Stomach (tissue), 9 donors: ENCODE measurements around the gene H2BW2. TPM values are rescaled to one million over a fixed set of nuclear protein-coding genes. Genes with fewer than 3 reads are reported as not detected.
"Not testable (repeated sequence)": the region's sequence is repeated elsewhere in the genome, so short reads cannot be mapped to it uniquely, and the experiment has no call there.

Experiments
- DNase-seq, 2 donors: peaks; one replicate each; pipeline versions ENCODE4 v3.0.0 to v3.0.0-alpha.2; 2013 to 2019
- H3K27ac ChIP-seq, 5 donors: fragments of 200-600 bp in 4 of 5; sonication (generic) in 4 of 5; one replicate each; pipeline ENCODE4 v1.5.1; 2013 to 2019; ENCODE audit warnings: mild to moderate bottlenecking in 1 of 5, moderate library complexity in 1 of 5
- H3K27me3 ChIP-seq, 3 donors: fragments of 200-600 bp; sonication (generic); one replicate each; pipeline ENCODE4 v1.5.1; 2017 to 2019; ENCODE audit warnings: mixed run types in 1 of 3
- H3K36me3 ChIP-seq, 4 donors: fragments of 200-600 bp; sonication (generic); 1 replicate in 3 of 4; 2 replicates in 1 of 4; pipeline ENCODE4 v1.5.1; 2016 to 2019
- H3K4me1 ChIP-seq, 4 donors: fragments of 200-600 bp; sonication (generic); one replicate each; pipeline ENCODE4 v1.5.1; 2016 to 2019
- H3K4me3 ChIP-seq, 4 donors: fragments of 200-600 bp; sonication (generic) in 3 of 4; one replicate each; pipeline ENCODE4 v1.5.1; 2016 to 2019; ENCODE audit warnings: mild to moderate bottlenecking in 1 of 4
- H3K9me3 ChIP-seq, 4 donors: fragments of 200-600 bp; sonication (generic); one replicate each; pipeline ENCODE4 v1.5.1; 2016 to 2019
- EP300 ChIP-seq: sonication (generic); formaldehyde crosslinking; IDR thresholded peaks from one replicate; pipeline ENCODE4 v1.6.1; 2017; ENCODE audit warnings: antibody characterized with exemption
- POLR2A ChIP-seq, 4 donors: fragments of 450-650 bp; IDR thresholded peaks; one replicate each; pipeline ENCODE4 v1.6.1; 2016; ENCODE audit warnings: antibody characterized with exemption in 4 of 4, control low read depth in 2 of 4, mild to moderate bottlenecking in 1 of 4, moderate library complexity in 1 of 4
- POLR2AphosphoS5 ChIP-seq, 3 donors: sonication (generic); formaldehyde crosslinking; IDR thresholded peaks; one replicate each; pipeline ENCODE4 v1.6.1; 2016; ENCODE audit warnings: antibody characterized with exemption in 3 of 3
- WGBS, 5 donors: extraction: QIAGEN DNeasy Blood & Tissue Kit in 3 of 5; methylation state at CpG; one replicate each; pipeline versions ENCODE4 v1.1.5 to v1.1.7; 2013 to 2018; 5-methylcytosine and 5-hydroxymethylcytosine counted together
- intact Hi-C: fragments of 100-400 bp; cut with DNase I; formaldehyde crosslinking; loops from one replicate; pipeline ENCODE4 v1.15.1; 2023; ENCODE audit warnings: low total_unique reads
- polyA plus RNA-seq, 3 donors: library from polyadenylated mRNA; stranded (reverse); fragments of 200-250 nt; gene quantifications; one replicate each; pipeline ENCODE4 v1.2.3, GENCODE V29; 2013
- total RNA-seq, 5 donors: library from RNA; depleted of rRNA; stranded (reverse); fragments of >200 nt; gene quantifications; one replicate each; pipeline versions ENCODE4 v1.1.0 to v1.2.3, GENCODE V29; 2014 to 2016
- TF ChIP-seq, protein P1 (sequence below), 7 experiments: fragments of 450-650 bp in 4 of 7; fragments of 200-600 bp in 3 of 7; sonication (generic) in 3 of 7; IDR thresholded peaks; one replicate each; pipeline ENCODE4 v1.5.1; 2016 to 2019; ENCODE audit warnings: antibody characterized with exemption in 7 of 7, control low read depth in 2 of 7, mild to moderate bottlenecking in 1 of 7
- donor health status: healthy with polysubstance abuse.
- donor health status: Bipolar disorder and iron deficiency.
- donor health status: healthy.

H2BW2 gene
- total and polyA plus RNA-seq, 8 donors = not detected

GRCh38 chrX:104013606-104014005 lies 26.1 kb upstream of the H2BW2 start, which contains the start of gene H2BW1:
Gene H2BW1 (minus strand): TSS chrX:104013708. CDS start chrX:104013576, 132 bp downstream.
- no peak within 1 kb of the TSS for H3K27ac ChIP-seq
- no peak for DNase-seq
- H3K36me3 ChIP-seq = no peaks in the 10 kb centered on the region
- peaks cover 0 to 6% (median 0%) of the 10 kb centered on the region in 4 donors for H3K9me3 ChIP-seq
- TF ChIP-seq, protein P1, sequence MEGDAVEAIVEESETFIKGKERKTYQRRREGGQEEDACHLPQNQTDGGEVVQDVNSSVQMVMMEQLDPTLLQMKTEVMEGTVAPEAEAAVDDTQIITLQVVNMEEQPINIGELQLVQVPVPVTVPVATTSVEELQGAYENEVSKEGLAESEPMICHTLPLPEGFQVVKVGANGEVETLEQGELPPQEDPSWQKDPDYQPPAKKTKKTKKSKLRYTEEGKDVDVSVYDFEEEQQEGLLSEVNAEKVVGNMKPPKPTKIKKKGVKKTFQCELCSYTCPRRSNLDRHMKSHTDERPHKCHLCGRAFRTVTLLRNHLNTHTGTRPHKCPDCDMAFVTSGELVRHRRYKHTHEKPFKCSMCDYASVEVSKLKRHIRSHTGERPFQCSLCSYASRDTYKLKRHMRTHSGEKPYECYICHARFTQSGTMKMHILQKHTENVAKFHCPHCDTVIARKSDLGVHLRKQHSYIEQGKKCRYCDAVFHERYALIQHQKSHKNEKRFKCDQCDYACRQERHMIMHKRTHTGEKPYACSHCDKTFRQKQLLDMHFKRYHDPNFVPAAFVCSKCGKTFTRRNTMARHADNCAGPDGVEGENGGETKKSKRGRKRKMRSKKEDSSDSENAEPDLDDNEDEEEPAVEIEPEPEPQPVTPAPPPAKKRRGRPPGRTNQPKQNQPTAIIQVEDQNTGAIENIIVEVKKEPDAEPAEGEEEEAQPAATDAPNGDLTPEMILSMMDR (IDR thresholded peaks at IDR 0.05) = no peak
- TF ChIP-seq POLR2A (IDR thresholded peaks at IDR 0.05) = no peak
- TF ChIP-seq EP300 = no peak
- no peak for TF ChIP-seq POLR2AphosphoS5 (IDR thresholded peaks at IDR 0.05)
- WGBS, 5 donors = 89 to 99% (median 91%) methylated on average over 15 to 20 of the region's 20 CpGs
- peaks cover 0 to 49% (median 0%) of the 10 kb centered on the region in 3 donors for H3K27me3 ChIP-seq
- intact Hi-C loops = no loop called here
- no peak within 1 kb of the TSS for H3K4me3 ChIP-seq
- no peaks in the 10 kb centered on the region for H3K4me1 ChIP-seq

GRCh38 chrX:104015576-104015975 lies 24.2 kb upstream of the H2BW2 start:
- H3K9me3 ChIP-seq, H3K4me1 ChIP-seq, H3K4me3 ChIP-seq, DNase-seq, intact Hi-C loops, H3K27ac ChIP-seq, H3K36me3 ChIP-seq: not testable (repeated sequence)
- 62 to 76% (median 67%) methylated on average over 8 of the region's 8 CpGs for WGBS, 5 donors
- peaks cover 0 to 50% (median 0%) of the 10 kb centered on the region in 3 donors for H3K27me3 ChIP-seq

DNA sequence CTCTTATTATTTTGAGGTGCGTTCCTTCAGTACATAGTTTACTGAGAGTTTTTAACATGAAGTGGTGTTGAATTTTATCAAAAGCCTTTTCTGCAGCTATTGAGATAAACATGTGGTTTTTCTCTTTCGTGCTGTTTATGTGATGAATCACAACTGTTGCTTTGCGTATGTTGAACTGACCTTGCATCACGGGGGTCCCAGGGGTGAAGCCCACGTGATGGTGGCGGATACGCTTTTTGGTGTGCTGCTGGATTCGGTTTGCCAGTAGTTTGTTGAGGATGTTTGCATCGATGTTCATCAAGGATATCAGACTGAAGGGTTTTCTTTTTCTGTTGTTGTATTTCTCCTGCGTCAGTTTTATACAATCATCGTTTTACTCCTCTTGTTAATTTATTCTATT lies 21.6 kb upstream of the H2BW2 start:
- peaks cover 0 to 10% (median 7%) of the 10 kb centered on the region in 4 donors for H3K9me3 ChIP-seq
- no peak for DNase-seq
- peaks cover 0 to 58% (median 0%) of the 10 kb centered on the region in 3 donors for H3K27me3 ChIP-seq
- H3K27ac ChIP-seq = no peak overlapping the region
- H3K4me3 ChIP-seq = no peak overlapping the region
- H3K4me1 ChIP-seq = no peaks in the 10 kb centered on the region
- WGBS, 5 donors = 70 to 82% (median 76%) methylated on average over 11 of the region's 11 CpGs
- no peaks in the 10 kb centered on the region for H3K36me3 ChIP-seq
- intact Hi-C loops = no loop called here
- TF ChIP-seq EP300 = no peak

DNA sequence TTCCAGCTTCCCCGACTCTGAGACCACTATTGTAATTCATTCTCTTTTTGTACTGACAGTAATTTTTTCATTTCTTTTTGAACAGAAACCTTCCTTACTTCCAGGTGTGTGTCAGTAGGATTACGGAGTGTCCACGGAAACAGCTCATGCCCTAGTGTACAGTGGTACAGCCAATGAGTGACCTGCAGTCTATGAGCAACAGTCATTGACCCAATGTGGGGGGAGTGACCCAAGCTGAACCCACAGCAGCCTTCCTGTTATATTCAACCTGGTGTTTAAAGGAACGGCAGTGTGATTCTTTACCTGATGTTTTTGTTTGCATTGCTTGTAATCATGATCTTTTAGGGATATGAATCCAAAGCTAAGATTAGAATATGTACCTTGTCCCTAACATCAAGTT lies 1.2 kb downstream of the H2BW2 start:
- intact Hi-C loops = no loop called here

GRCh38 chrX:104045642-104046041 lies 5.9 kb downstream of the H2BW2 start:
- Histone ChIP-seq H3K4me1 (no peaks in the 10 kb centered on the region), H3K27ac (no peak overlapping the region), H3K27me3 (peaks cover 0 to 44% (median 3%) of the 10 kb centered on the region in 3 donors), H3K4me3 (no peak overlapping the region), H3K36me3 (no peaks in the 10 kb centered on the region), H3K9me3 (no peaks in the 10 kb centered on the region)
- WGBS, 5 donors = 74 to 91% (median 81%) methylated on average over 5 of the region's 5 CpGs
- intact Hi-C loops = no loop called here
- no peak for DNase-seq
- TF ChIP-seq EP300 (no peak), POLR2A (IDR thresholded peaks at IDR 0.05) (no peak), POLR2AphosphoS5 (IDR thresholded peaks at IDR 0.05) (no peak)
- TF ChIP-seq, protein P1 (IDR thresholded peaks at IDR 0.05) = no peak

More for the DNA sequence above, 1.2 kb downstream of the H2BW2 start:
- no peaks in the 10 kb centered on the region for H3K4me1 ChIP-seq
- no peak overlapping the region for H3K4me3 ChIP-seq
- peaks cover 0 to 38% (median 3%) of the 10 kb centered on the region in 3 donors for H3K27me3 ChIP-seq
- no peak for DNase-seq
- WGBS, 5 donors = 51 to 64% (median 61%) methylated on average over 4 of the region's 4 CpGs
- no peak overlapping the region for H3K27ac ChIP-seq
- TF ChIP-seq, protein P1 (IDR thresholded peaks at IDR 0.05) = no peak
- TF ChIP-seq POLR2A (IDR thresholded peaks at IDR 0.05) (no peak), EP300 (no peak), POLR2AphosphoS5 (IDR thresholded peaks at IDR 0.05) (no peak)
- H3K36me3 ChIP-seq = no peaks in the 10 kb centered on the region
- H3K9me3 ChIP-seq = peaks cover 0 to 3% (median 0%) of the 10 kb centered on the region in 4 donors
